ENCODE measurements around the gene PAX5. TPM values are rescaled to one million over a fixed set of nuclear protein-coding genes. Genes with fewer than 3 reads are reported as not detected.

The PAX5 gene
- total and polyA plus RNA-seq, 3 donors from 2014 or later, result 0.79 to 1.9 (median 1.3) TPM

GRCh38 chr9:37034305-37034937 lies 353 bp upstream of the PAX5 start:
- intact Hi-C loops (cut with DNase I; ENCODE audit: low total_unique reads), result no loop called here
- TF ChIP-seq POLR2A (IDR thresholded peaks at IDR 0.05) (no peak), CTCF (IDR thresholded peaks at IDR 0.05) (no peak)
- Histone ChIP-seq H3K4me1 (peaks cover 19% of the 10 kb centered on the region), H3K27ac (no peak overlapping the region), H3K4me3 (peak overlapping the region; percentile 4 to 14), H3K27me3 (peaks cover 5% of the 10 kb centered on the region), H3K36me3 (ENCODE audit: low read depth, missing control alignments) (no peaks in the 10 kb centered on the region), H3K9me3 (no peaks in the 10 kb centered on the region)
- DNase-seq, result peak; percentile 18
- 5 to 15% methylated on average over 2 to 56 of the region's 56 CpGs for WGBS, 2 donors

- Histone ChIP-seq H3K27me3 (peaks cover 5% of the 10 kb centered on the region), H3K36me3 (ENCODE audit: low read depth, missing control alignments) (no peaks in the 10 kb centered on the region), H3K9me3 (no peaks in the 10 kb centered on the region), H3K27ac (no peak overlapping the region), H3K4me3 (no peak overlapping the region), H3K4me1 (peaks cover 19% of the 10 kb centered on the region)
- DNase-seq, result no peak
- intact Hi-C loops (cut with DNase I; ENCODE audit: low total_unique reads), result no loop called here
- 50 to 54% methylated on average over 6 of the region's 6 CpGs for WGBS, 2 donors
- TF ChIP-seq CTCF (IDR thresholded peaks at IDR 0.05) (no peak), POLR2A (IDR thresholded peaks at IDR 0.05) (no peak)
Observed at GRCh38 chr9:37033141-37033540, 927 bp downstream of the PAX5 start.

GRCh38 chr9:37032713-37033112 lies 1.4 kb downstream of the PAX5 start:
- intact Hi-C loops (cut with DNase I; ENCODE audit: low total_unique reads), result no loop called here
- TF ChIP-seq POLR2A (IDR thresholded peaks at IDR 0.05) (no peak), CTCF (IDR thresholded peaks at IDR 0.05) (no peak)
- Histone ChIP-seq H3K27ac (no peak overlapping the region), H3K9me3 (no peaks in the 10 kb centered on the region), H3K36me3 (ENCODE audit: low read depth, missing control alignments) (no peaks in the 10 kb centered on the region), H3K4me3 (no peak overlapping the region), H3K4me1 (peaks cover 15% of the 10 kb centered on the region), H3K27me3 (peaks cover 5% of the 10 kb centered on the region)
- no peak for DNase-seq
- 54% methylated on average over 3 of the region's 3 CpGs; no CpG with 5 or more reads in 1 of the 2 donors for WGBS, 2 donors

- TF ChIP-seq CTCF (IDR thresholded peaks at IDR 0.05), result no peak
- no peak for TF ChIP-seq POLR2A (IDR thresholded peaks at IDR 0.05)
- intact Hi-C loops (cut with DNase I; ENCODE audit: low total_unique reads), result no loop called here
Observed at GRCh38 chr9:37031902-37032301, 2.2 kb downstream of the PAX5 start.

GRCh38 chr9:37031081-37031480 lies 3.0 kb downstream of the PAX5 start:
- DNase-seq, result no peak
- TF ChIP-seq CTCF (IDR thresholded peaks at IDR 0.05), result no peak
- no peak for TF ChIP-seq POLR2A (IDR thresholded peaks at IDR 0.05)
- Histone ChIP-seq H3K4me1 (peaks cover 10% of the 10 kb centered on the region), H3K9me3 (no peaks in the 10 kb centered on the region), H3K4me3 (no peak overlapping the region), H3K27me3 (peaks cover 5% of the 10 kb centered on the region), H3K27ac (no peak overlapping the region), H3K36me3 (ENCODE audit: low read depth, missing control alignments) (no peaks in the 10 kb centered on the region)
- 42 to 44% methylated on average over 4 of the region's 4 CpGs for whole genome bisulfite sequencing, 2 donors
- intact Hi-C loops (cut with DNase I; ENCODE audit: low total_unique reads), result no loop called here

More at GRCh38 chr9:37031902-37032301, 2.2 kb downstream of the PAX5 start:
- Histone ChIP-seq H3K36me3 (ENCODE audit: low read depth, missing control alignments) (no peaks in the 10 kb centered on the region), H3K9me3 (no peaks in the 10 kb centered on the region), H3K27ac (no peak overlapping the region), H3K4me3 (no peak overlapping the region), H3K4me1 (peaks cover 9% of the 10 kb centered on the region), H3K27me3 (peaks cover 5% of the 10 kb centered on the region)
- no peak for DNase-seq
- WGBS, 2 donors, result 16 to 50% methylated on average over 5 to 6 of the region's 6 CpGs
